ENCODE measurements around the gene PNMA6F. TPM values are rescaled to one million over a fixed set of nuclear protein-coding genes. Genes with fewer than 3 reads are reported as not detected.
"Not testable (repeated sequence)": the region's sequence is repeated elsewhere in the genome, so short reads cannot be mapped to it uniquely, and the experiment has no call there.

The PNMA6F gene
- total RNA-seq, 1 experiment from 2014 or later: not detected

DNA sequence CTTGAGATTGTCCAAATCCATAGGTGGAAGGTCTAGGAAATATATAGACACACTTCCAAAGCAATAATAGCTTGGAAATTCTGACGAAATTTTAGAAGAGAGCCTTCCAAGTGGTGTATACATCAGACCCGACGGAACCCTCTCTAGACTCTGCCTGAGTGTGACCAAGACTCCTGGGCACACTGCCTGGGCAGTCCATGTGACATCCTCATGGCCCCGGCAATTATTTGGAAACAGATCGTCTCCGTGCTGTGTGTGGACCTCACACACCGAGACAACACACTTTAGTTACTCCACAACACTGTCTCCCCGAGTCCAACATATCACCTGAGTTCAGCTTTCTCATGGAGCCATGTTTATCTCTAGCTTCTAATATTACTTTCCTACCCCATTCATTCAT lies 42.3 kb downstream of the PNMA6F start:
- H3F3A ChIP-seq (ENCODE audit: low read length, unreplicated experiment); CTCF ChIA-PET; H3K9me3 ChIP-seq (ENCODE audit: low read length); H3K4me2 ChIP-seq (ENCODE audit: low read length); ATAC-seq; H3K79me2 ChIP-seq (ENCODE audit: low read length); H4K20me1 ChIP-seq (ENCODE audit: low read length); H2AFZ ChIP-seq (ENCODE audit: low read length); H3K4me1 ChIP-seq (ENCODE audit: insufficient read depth, low read length); H3K27me3 ChIP-seq (ENCODE audit: low read length); BruUV-seq (replicated peaks); H3K9me2 ChIP-seq (replicated peaks; ENCODE audit: low read length); intact Hi-C loops (cut with micrococcal nuclease); H3K27ac ChIP-seq (ENCODE audit: low read length); POLR2A ChIA-PET (ENCODE audit: unreplicated experiment); H3K36me3 ChIP-seq (ENCODE audit: low read depth, low read length); DNase-seq; H3K4me3 ChIP-seq (ENCODE audit: low read length); H3K9ac ChIP-seq (ENCODE audit: low read length): not testable (repeated sequence)

DNA sequence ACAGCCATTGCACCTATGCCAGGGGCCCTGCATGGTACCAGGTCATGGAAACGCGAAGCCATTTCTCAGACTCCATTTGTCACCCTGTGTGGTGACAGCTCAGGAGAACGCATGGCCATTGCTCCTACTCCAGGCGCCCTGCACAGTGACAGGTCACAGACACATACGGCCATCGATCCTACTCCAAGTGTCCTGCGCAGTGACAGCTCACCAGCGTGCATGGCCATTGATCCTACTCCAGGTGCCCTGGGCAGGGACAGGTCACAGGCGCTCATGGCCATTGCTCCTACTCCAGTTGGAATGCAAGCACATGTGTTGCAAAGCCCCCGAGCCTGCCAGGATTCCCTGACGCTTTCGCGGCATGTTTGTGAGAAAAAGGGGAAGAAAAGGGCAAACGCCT lies 45.5 kb downstream of the PNMA6F start:
- CTCF ChIA-PET; ATAC-seq; POLR2A ChIA-PET (ENCODE audit: unreplicated experiment); H3K27ac ChIP-seq (ENCODE audit: low read length); H3K9ac ChIP-seq (ENCODE audit: low read length); H3K27me3 ChIP-seq (ENCODE audit: low read length); H3K4me1 ChIP-seq (ENCODE audit: insufficient read depth, low read length); H2AFZ ChIP-seq (ENCODE audit: low read length); H3K4me3 ChIP-seq (ENCODE audit: low read length); H3K9me3 ChIP-seq (ENCODE audit: low read length); H3K36me3 ChIP-seq (ENCODE audit: low read depth, low read length); H4K20me1 ChIP-seq (ENCODE audit: low read length); BruUV-seq (replicated peaks); H3F3A ChIP-seq (ENCODE audit: low read length, unreplicated experiment); H3K4me2 ChIP-seq (ENCODE audit: low read length); intact Hi-C loops (cut with micrococcal nuclease); H3K79me2 ChIP-seq (ENCODE audit: low read length); DNase-seq; H3K9me2 ChIP-seq (replicated peaks; ENCODE audit: low read length): not testable (repeated sequence)

DNA sequence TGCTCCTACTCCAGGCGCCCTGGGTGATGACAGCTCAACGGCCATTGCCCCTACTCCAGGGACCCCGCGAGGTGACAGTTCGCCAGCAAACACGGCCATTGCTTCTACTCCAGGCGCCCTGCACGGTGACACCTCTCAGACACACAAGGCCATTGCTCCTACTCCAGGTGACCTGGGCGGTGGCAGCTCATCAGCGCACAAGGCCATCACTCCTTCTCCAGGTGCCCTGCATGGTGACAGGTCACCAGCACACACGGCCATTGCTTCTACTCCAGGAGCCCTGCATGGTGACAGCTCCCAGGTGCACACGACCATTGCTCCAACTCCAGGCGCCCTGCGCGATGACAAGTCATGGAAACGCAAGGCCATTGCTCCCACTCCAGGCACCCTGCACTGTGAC lies 46.1 kb downstream of the PNMA6F start:
- POLR2A ChIA-PET (ENCODE audit: unreplicated experiment); H3K27me3 ChIP-seq (ENCODE audit: low read length); H3K4me2 ChIP-seq (ENCODE audit: low read length); H3F3A ChIP-seq (ENCODE audit: low read length, unreplicated experiment); CTCF ChIA-PET; H3K27ac ChIP-seq (ENCODE audit: low read length); H3K9me3 ChIP-seq (ENCODE audit: low read length); H2AFZ ChIP-seq (ENCODE audit: low read length); H3K9ac ChIP-seq (ENCODE audit: low read length); DNase-seq; H3K4me3 ChIP-seq (ENCODE audit: low read length); BruUV-seq (replicated peaks); H3K79me2 ChIP-seq (ENCODE audit: low read length); H4K20me1 ChIP-seq (ENCODE audit: low read length); H3K4me1 ChIP-seq (ENCODE audit: insufficient read depth, low read length); H3K9me2 ChIP-seq (replicated peaks; ENCODE audit: low read length); H3K36me3 ChIP-seq (ENCODE audit: low read depth, low read length); ATAC-seq; intact Hi-C loops (cut with micrococcal nuclease): not testable (repeated sequence)

DNA sequence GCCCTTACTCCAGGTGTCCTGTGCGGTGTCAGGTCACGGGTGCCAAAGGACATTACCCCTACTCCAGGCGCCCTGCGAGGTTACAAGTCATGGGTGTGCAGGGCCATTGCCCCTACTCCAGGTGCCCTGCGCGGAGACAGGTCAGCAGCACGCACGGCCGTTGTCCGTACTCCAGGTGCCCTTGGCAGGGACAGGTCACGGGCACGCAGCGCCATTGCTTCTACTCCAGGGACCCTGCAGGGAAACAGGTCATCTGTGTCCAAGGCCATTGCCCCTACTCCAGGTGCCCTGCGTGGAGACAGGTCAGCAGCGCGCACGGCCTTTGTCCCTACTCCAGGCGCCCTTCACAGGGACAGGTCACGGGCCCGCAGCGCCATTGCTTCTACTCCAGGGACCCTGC lies 49.0 kb downstream of the PNMA6F start:
- H3K27ac ChIP-seq (ENCODE audit: low read length); H3K79me2 ChIP-seq (ENCODE audit: low read length); BruUV-seq (replicated peaks); H3K4me1 ChIP-seq (ENCODE audit: insufficient read depth, low read length); POLR2A ChIA-PET (ENCODE audit: unreplicated experiment); H3K4me2 ChIP-seq (ENCODE audit: low read length); H3K9ac ChIP-seq (ENCODE audit: low read length); intact Hi-C loops (cut with micrococcal nuclease); H3F3A ChIP-seq (ENCODE audit: low read length, unreplicated experiment); H3K27me3 ChIP-seq (ENCODE audit: low read length); ATAC-seq; CTCF ChIA-PET; H4K20me1 ChIP-seq (ENCODE audit: low read length); H3K36me3 ChIP-seq (ENCODE audit: low read depth, low read length); H3K9me2 ChIP-seq (replicated peaks; ENCODE audit: low read length); H3K9me3 ChIP-seq (ENCODE audit: low read length); DNase-seq; H3K4me3 ChIP-seq (ENCODE audit: low read length); H2AFZ ChIP-seq (ENCODE audit: low read length): not testable (repeated sequence)

DNA sequence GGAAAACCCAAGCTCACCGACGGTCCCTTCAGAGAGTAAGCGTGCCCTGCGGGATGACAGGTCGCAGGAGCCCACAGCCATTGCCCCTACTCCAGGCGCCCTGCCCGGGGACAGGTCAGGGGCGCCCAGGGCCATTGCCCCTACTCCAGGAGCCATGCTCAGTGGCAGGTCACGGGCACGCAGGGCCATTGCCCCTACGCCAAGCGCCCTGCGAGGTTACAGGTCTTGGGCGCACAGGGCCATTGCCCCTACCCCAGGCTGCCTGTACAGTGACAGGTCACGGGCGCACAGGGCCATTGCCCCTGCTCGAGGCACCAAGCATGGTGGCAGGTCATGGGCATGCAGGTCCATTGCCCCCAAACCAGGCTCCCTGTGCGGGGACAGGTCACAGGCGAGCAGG lies 49.5 kb downstream of the PNMA6F start:
- POLR2A ChIA-PET (ENCODE audit: unreplicated experiment); intact Hi-C loops (cut with micrococcal nuclease); CTCF ChIA-PET: not testable (repeated sequence)

More for the DNA sequence above, 49.5 kb downstream of the PNMA6F start:
- H4K20me1 ChIP-seq (ENCODE audit: low read length); H3K4me1 ChIP-seq (ENCODE audit: insufficient read depth, low read length); H3K27ac ChIP-seq (ENCODE audit: low read length); ATAC-seq; BruUV-seq (replicated peaks); H3K9me2 ChIP-seq (replicated peaks; ENCODE audit: low read length); H3K79me2 ChIP-seq (ENCODE audit: low read length); H3F3A ChIP-seq (ENCODE audit: low read length, unreplicated experiment); H3K9me3 ChIP-seq (ENCODE audit: low read length); H3K4me2 ChIP-seq (ENCODE audit: low read length); DNase-seq; H2AFZ ChIP-seq (ENCODE audit: low read length); H3K27me3 ChIP-seq (ENCODE audit: low read length); H3K9ac ChIP-seq (ENCODE audit: low read length); H3K4me3 ChIP-seq (ENCODE audit: low read length); H3K36me3 ChIP-seq (ENCODE audit: low read depth, low read length): not testable (repeated sequence)

Other genes starting within 250 kb of the PNMA6F start
- not detected in 2 replicates for gene PNMA6A, start 249.3 kb downstream of the PNMA6F start, total RNA-seq (2014; rRNA removed)
- 0.07 TPM in 1 of 2 replicates, not detected in the other for gene MAGEA1, start 142.5 kb downstream of the PNMA6F start, total RNA-seq (2014; rRNA removed)
- 7.1 and 7.8 TPM in 2 replicates for gene ZNF275, start 12.4 kb upstream of the PNMA6F start, total RNA-seq (2014; rRNA removed)
- gene PNMA6E, start 79.6 kb upstream of the PNMA6F start, total RNA-seq (2014; rRNA removed): not detected in 2 replicates
- not detected in 2 replicates for gene ZFP92, start 89.7 kb upstream of the PNMA6F start, total RNA-seq (2014; rRNA removed)
- gene TREX2, start 124.3 kb upstream of the PNMA6F start, total RNA-seq (2014; rRNA removed): 1.4 and 4.7 TPM in 2 replicates
- 34.1 and 46.0 TPM in 2 replicates for gene HAUS7, start 148.8 kb upstream of the PNMA6F start, total RNA-seq (2014; rRNA removed)
- gene BGN, start 173.2 kb upstream of the PNMA6F start, total RNA-seq (2014; rRNA removed): not detected in 2 replicates
- not detected in 2 replicates for gene ATP2B3, start 195.9 kb upstream of the PNMA6F start, total RNA-seq (2014; rRNA removed)

Measured in PC-3 (cell line).